Cardiac fibroblast (primary cell): ENCODE measurements around the gene BECN2.
A peak's percentile ranks its signal among the peaks of the same experiment; 100 is the strongest.

Experiments used
- DNase-seq, 2 donors: peaks; one replicate each; pipeline versions ENCODE4 v3.0.0 to v3.0.0-alpha.2; 2010; ENCODE audit warnings: low read depth in 2 of 2
- H3K4me3 ChIP-seq, 2 donors: replicated peaks in 1 of 2; 1 replicate in 1 of 2; 2 replicates in 1 of 2; pipeline ENCODE4 v1.5.1; 2011; ENCODE audit warnings: low read depth in 2 of 2, low read length in 2 of 2, mild to moderate bottlenecking in 2 of 2, moderate library complexity in 1 of 2
- CTCF ChIP-seq: IDR thresholded peaks from one replicate; pipeline ENCODE4 v1.5.1; 2011; ENCODE audit warnings: low read depth, mild to moderate bottlenecking, low read length, inconsistent platforms

Gene BECN2

GRCh38 chr1:241927321-241927720 lies 30.2 kb upstream of the BECN2 start:
- TF ChIP-seq CTCF = no peak
- no peak for DNase-seq
- H3K4me3 ChIP-seq = no peak overlapping the region

GRCh38 chr1:241932845-241933244 lies 24.7 kb upstream of the BECN2 start:
- no peak overlapping the region for H3K4me3 ChIP-seq
- no peak for TF ChIP-seq CTCF
- no peak for DNase-seq

GRCh38 chr1:241934201-241934848 lies 23.2 kb upstream of the BECN2 start:
- peak; percentile 1 to 18 for DNase-seq
- no peak overlapping the region for H3K4me3 ChIP-seq
- TF ChIP-seq CTCF = no peak

- DNase-seq = no peak
- TF ChIP-seq CTCF = no peak
- no peak overlapping the region for H3K4me3 ChIP-seq
These were observed 22.7 kb upstream of the BECN2 start for GRCh38 chr1:241934866-241935265.

DNA sequence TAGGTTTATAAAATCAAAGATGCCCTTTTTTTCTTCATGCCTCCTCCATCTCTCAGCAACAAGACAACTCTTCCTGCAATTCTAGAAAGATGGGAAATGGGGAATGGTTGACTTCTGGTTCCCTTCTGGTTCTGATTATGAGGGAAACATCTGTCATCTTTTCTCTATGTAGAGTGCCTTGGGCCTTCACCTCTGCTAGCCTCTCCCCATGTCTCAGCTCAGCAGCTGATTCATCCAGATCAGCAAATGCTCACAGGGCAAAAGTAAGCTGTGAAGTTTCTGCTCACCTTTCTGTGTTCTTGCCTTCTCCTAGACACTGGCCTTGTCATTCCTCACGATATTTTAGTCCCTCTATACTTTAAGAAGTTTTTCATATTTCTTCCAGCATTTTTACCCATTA lies 17.8 kb upstream of the BECN2 start:
- no peak overlapping the region for H3K4me3 ChIP-seq
- no peak for TF ChIP-seq CTCF
- no peak for DNase-seq

- DNase-seq = no peak
- H3K4me3 ChIP-seq = no peak overlapping the region
- TF ChIP-seq CTCF = no peak
These were observed 14.8 kb upstream of the BECN2 start for GRCh38 chr1:241942738-241943137.

GRCh38 chr1:241944300-241944699 lies 13.3 kb upstream of the BECN2 start:
- DNase-seq = no peak
- no peak for TF ChIP-seq CTCF
- no peak overlapping the region for H3K4me3 ChIP-seq
